Loucy (cell line): ENCODE data around the gene MGLL.

Experiments
- EZH2phosphoT487 ChIP-seq: fragments of 200-600 bp; IDR thresholded peaks from 2 replicates; pipeline ENCODE4 v1.6.1; 2018; ENCODE audit warnings: antibody characterized with exemption, mild to moderate bottlenecking, moderate library complexity, borderline replicate concordance
- TF ChIP-seq, protein P1 (sequence below): fragments of 200-600 bp; sonication (generic); conservative IDR thresholded peaks from 2 replicates; pipeline ENCODE4 v1.5.1; 2014; ENCODE audit warnings: mild to moderate bottlenecking, antibody characterized with exemption, low read length

DNA sequence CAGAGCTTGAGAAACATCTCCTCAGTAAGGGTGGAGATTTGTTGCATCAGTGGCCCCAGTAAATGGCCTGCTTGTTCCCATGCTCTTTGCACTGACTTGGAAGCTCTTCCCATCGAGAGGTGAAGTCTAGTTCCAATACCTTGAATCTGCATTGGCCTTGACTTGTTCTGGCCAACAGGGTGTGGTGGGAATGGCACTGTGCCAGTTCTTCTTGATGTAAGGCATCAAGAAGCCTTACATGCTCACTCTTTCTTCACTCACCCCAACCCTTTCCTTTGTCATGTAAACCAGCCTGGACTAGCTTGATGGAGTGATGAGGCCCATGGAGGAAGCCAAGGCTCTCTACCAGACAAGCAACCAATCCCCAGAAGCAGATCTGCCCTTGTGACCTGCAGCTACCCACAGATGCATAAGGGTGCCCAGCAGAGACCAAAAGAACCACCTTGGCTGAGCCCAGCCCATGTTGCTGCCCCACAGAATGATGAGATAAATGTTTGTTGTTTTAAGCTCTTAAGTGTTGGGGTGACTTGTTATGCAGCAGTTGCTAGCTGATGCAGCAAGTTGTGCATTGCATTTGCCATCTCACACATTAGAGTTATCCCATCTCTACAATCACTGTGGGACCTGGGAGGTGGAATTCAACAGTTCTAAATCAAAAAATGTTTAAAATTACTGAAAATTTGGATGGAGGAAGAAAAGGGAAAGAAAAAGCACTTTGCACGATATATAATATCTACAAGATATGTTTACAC is 11.1 kb upstream of the MGLL start:
- no peak for TF ChIP-seq EZH2phosphoT487
- TF ChIP-seq, protein P1, sequence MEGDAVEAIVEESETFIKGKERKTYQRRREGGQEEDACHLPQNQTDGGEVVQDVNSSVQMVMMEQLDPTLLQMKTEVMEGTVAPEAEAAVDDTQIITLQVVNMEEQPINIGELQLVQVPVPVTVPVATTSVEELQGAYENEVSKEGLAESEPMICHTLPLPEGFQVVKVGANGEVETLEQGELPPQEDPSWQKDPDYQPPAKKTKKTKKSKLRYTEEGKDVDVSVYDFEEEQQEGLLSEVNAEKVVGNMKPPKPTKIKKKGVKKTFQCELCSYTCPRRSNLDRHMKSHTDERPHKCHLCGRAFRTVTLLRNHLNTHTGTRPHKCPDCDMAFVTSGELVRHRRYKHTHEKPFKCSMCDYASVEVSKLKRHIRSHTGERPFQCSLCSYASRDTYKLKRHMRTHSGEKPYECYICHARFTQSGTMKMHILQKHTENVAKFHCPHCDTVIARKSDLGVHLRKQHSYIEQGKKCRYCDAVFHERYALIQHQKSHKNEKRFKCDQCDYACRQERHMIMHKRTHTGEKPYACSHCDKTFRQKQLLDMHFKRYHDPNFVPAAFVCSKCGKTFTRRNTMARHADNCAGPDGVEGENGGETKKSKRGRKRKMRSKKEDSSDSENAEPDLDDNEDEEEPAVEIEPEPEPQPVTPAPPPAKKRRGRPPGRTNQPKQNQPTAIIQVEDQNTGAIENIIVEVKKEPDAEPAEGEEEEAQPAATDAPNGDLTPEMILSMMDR, result no peak
